Stomach smooth muscle (tissue), 2 donors: ENCODE data around the gene CRYGS.

ENCODE experiments used
- H3K27ac ChIP-seq: one replicate; pipeline ENCODE4 v1.7.0; 2013; ENCODE audit warnings: mild to moderate bottlenecking, low read length, inconsistent platforms
- H3K27me3 ChIP-seq, 2 donors: one replicate each; pipeline ENCODE4 v1.7.0; 2013; ENCODE audit warnings: low read length in 2 of 2; ENCODE audit not compliant: insufficient read depth in 2 of 2, control insufficient read depth in 1 of 2
- H3K36me3 ChIP-seq, 2 donors: one replicate each; pipeline ENCODE4 v1.7.0; 2013; ENCODE audit warnings: low read length in 2 of 2; ENCODE audit not compliant: control insufficient read depth in 2 of 2, insufficient read depth in 2 of 2
- H3K4me1 ChIP-seq: one replicate; pipeline ENCODE4 v1.7.0; 2013; ENCODE audit warnings: low read length; ENCODE audit not compliant: control insufficient read depth, insufficient read depth
- H3K4me3 ChIP-seq, 2 donors: one replicate each; pipeline ENCODE4 v1.7.0; 2013; ENCODE audit warnings: low read length in 2 of 2
- H3K9ac ChIP-seq, 2 donors: one replicate each; pipeline ENCODE4 v1.7.0; 2013; ENCODE audit warnings: low read length in 2 of 2, mild to moderate bottlenecking in 1 of 2
- H3K9me3 ChIP-seq, 2 donors: one replicate each; pipeline ENCODE4 v1.7.0; 2013; ENCODE audit warnings: low read length in 2 of 2; ENCODE audit not compliant: control insufficient read depth in 2 of 2
- donor health status: healthy.
- donor health status: Pancreatic carcinoma.

The CRYGS gene

DNA sequence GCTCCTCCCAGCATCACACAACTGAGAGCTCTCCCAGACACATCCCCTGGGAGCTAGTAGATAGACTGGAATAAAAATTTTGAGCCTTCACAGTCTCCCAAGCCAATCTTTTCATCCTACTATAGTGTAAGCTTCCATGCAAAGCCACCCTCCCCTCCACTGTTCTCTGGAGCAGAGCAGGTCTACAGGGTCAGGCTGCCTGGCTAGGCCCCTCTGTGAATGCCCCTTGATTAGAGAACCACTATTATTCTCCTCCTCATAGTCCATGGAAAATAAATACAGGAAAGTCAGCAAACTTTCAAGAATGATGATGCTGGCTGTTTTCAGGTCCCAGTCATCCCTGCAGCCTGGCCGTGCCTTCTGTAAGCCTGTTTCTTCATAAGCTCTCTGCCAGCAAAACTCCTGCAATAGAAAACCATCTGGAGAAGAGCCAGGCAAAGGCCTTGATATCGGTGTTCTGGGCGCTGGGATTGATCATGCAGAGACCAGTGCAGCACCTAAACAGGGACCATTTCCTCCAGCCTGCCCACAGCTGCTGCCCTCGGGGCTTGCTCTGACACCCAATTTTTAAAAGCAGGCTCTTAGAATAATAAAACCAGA lies 51.7 kb downstream of the CRYGS start:
- H3K36me3 ChIP-seq, result no peaks in the 10 kb centered on the region
- H3K4me3 ChIP-seq, result no peak overlapping the region
- H3K4me1 ChIP-seq, result no peaks in the 10 kb centered on the region
- no peak overlapping the region for H3K9ac ChIP-seq
- no peaks in the 10 kb centered on the region for H3K9me3 ChIP-seq
- no peaks in the 10 kb centered on the region for H3K27me3 ChIP-seq
- H3K27ac ChIP-seq, result no peak overlapping the region

DNA sequence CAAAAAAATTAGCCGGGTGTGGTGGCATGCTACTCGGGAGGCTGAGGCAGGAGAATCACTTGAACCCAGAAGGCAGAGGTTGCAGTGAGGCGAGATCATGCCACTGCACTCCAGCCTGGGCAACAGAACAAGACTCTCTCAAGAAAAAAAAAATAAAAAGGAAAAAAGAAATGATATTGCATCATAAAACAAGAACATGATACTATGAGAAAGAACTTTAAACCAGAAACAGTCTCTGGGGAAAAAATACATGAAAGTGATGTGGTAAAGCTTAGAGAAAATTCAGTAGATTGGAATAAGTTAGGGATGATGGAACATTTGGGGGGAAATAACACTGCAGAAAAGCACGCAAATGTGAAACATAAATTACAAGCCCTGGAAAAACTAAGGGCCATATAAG lies 54.7 kb downstream of the CRYGS start:
- no peaks in the 10 kb centered on the region for H3K36me3 ChIP-seq
- H3K4me3 ChIP-seq, result no peak overlapping the region
- no peaks in the 10 kb centered on the region for H3K4me1 ChIP-seq
- H3K9ac ChIP-seq, result no peak overlapping the region
- H3K27ac ChIP-seq, result no peak overlapping the region
- no peaks in the 10 kb centered on the region for H3K9me3 ChIP-seq
- no peaks in the 10 kb centered on the region for H3K27me3 ChIP-seq
